PC-3 (cell line): ENCODE measurements around the gene CCNB3. TPM values are rescaled to one million over a fixed set of nuclear protein-coding genes. Genes with fewer than 3 reads are reported as not detected.

Source experiments
- ATAC-seq: fragments of 200-7000 bp; cut with Tn5 transposase; 2 replicates; pipeline ENCODE4 v1.9.1; 2020; ENCODE audit warnings: mild to moderate bottlenecking, moderate library complexity
- BruUV-seq: library from RNA; stranded (reverse); fragments of 400-500 nt; replicated peaks from 2 replicates; lab custom pipeline; 2021; lab: Mats Ljungman, UMichigan
- CTCF ChIA-PET: fragments of 300-600 bp; sonication (Branson Sonifier 250); formaldehyde crosslinking; loops from one replicate; lab custom pipeline; 2022; ENCODE audit warnings: antibody characterized with exemption; lab: Charles Lee
- POLR2A ChIA-PET: fragments of 300-600 bp; sonication (Branson Sonifier 250); formaldehyde crosslinking; loops from one replicate; lab custom pipeline; 2022; ENCODE audit warnings: antibody characterized with exemption; ENCODE audit not compliant: unreplicated experiment; lab: Charles Lee
- DNase-seq: peaks from one replicate; pipeline ENCODE4 v3.0.0-alpha.2; 2015
- H2AFZ ChIP-seq: fragments of 300-600 bp; sonication (generic); 2 replicates; pipeline ENCODE4 v1.6.0; 2016; ENCODE audit warnings: antibody characterized with exemption, low read length
- H3F3A ChIP-seq: fragments of 300-600 bp; sonication (generic); one replicate; pipeline ENCODE4 v1.6.0; 2017; ENCODE audit warnings: antibody characterized with exemption, low read length, control low read depth, mild to moderate bottlenecking; ENCODE audit not compliant: unreplicated experiment
- H3K27ac ChIP-seq: fragments of 300-600 bp; sonication (generic); 2 replicates; pipeline ENCODE4 v1.5.1; 2016; ENCODE audit warnings: mild to moderate bottlenecking, low read length
- H3K27me3 ChIP-seq: fragments of 300-600 bp; sonication (generic); 2 replicates; pipeline ENCODE4 v1.6.1; 2016; ENCODE audit warnings: low read length, mixed read lengths
- H3K36me3 ChIP-seq: fragments of 300-600 bp; sonication (generic); 2 replicates; pipeline ENCODE4 v1.6.1; 2016; ENCODE audit warnings: low read depth, mixed run types, low read length, mixed read lengths
- H3K4me1 ChIP-seq: fragments of 300-600 bp; sonication (generic); 2 replicates; pipeline ENCODE4 v1.5.1; 2016; ENCODE audit warnings: low read length; ENCODE audit not compliant: insufficient read depth
- H3K4me2 ChIP-seq: fragments of 300-600 bp; sonication (generic); 2 replicates; pipeline ENCODE4 v1.6.0; 2016; ENCODE audit warnings: low read length
- H3K4me3 ChIP-seq: fragments of 300-600 bp; sonication (generic); 2 replicates; pipeline ENCODE4 v1.5.1; 2016; ENCODE audit warnings: mild to moderate bottlenecking, low read length, mixed read lengths
- H3K79me2 ChIP-seq: fragments of 300-600 bp; sonication (generic); 2 replicates; pipeline ENCODE4 v1.6.1; 2017; ENCODE audit warnings: low read length, mixed read lengths
- H3K9ac ChIP-seq: fragments of 300-600 bp; sonication (generic); 2 replicates; pipeline ENCODE4 v1.6.0; 2016; ENCODE audit warnings: mild to moderate bottlenecking, low read length
- H3K9me2 ChIP-seq: fragments of 300-600 bp; sonication (generic); replicated peaks from 2 replicates; pipeline ENCODE4 v1.6.1; 2016; ENCODE audit warnings: mixed run types, low read length, mixed read lengths
- H3K9me3 ChIP-seq: fragments of 300-600 bp; sonication (generic); 2 replicates; pipeline ENCODE4 v1.6.1; 2016; ENCODE audit warnings: low read length, mixed read lengths
- H4K20me1 ChIP-seq: fragments of 300-600 bp; sonication (generic); 2 replicates; pipeline ENCODE4 v1.6.1; 2016; ENCODE audit warnings: low read length, mixed read lengths
- CTCF ChIP-seq: fragments of 300-600 bp; sonication (generic); conservative IDR thresholded peaks from 2 replicates; pipeline ENCODE4 v1.5.1; 2017; ENCODE audit warnings: antibody characterized with exemption, low read depth, mild to moderate bottlenecking, low read length
- EZH2 ChIP-seq: fragments of 300-600 bp; sonication (generic); IDR thresholded peaks from one replicate; pipeline ENCODE4 v1.6.1; 2017; ENCODE audit warnings: antibody characterized with exemption, mild to moderate bottlenecking, low read length; ENCODE audit not compliant: unreplicated experiment
- EZH2phosphoT487 ChIP-seq: fragments of 300-600 bp; sonication (generic); IDR thresholded peaks from 2 replicates; pipeline ENCODE4 v1.6.1; 2018; ENCODE audit warnings: mild to moderate bottlenecking, antibody characterized with exemption, low read length, borderline replicate concordance
- intact Hi-C: fragments of 100-400 bp; cut with micrococcal nuclease; formaldehyde crosslinking; loops from 2 replicates; pipeline ENCODE4 v1.9.0; 2023
- total RNA-seq: library from RNA; depleted of rRNA; stranded (reverse); fragments of >200 nt; gene quantifications from 2 replicates; pipeline ENCODE4 v1.2.3, GENCODE V29; 2014

Gene CCNB3
- total RNA-seq, 1 experiment from 2014 or later: 0.33 TPM

- DNase-seq: no peak
- Histone ChIP-seq H4K20me1 (no peaks in the 10 kb centered on the region), H3K4me1 (no peaks in the 10 kb centered on the region), H3K27me3 (no peaks in the 10 kb centered on the region; the same call in 1 of the 2 replicates), H3K4me2 (no peak overlapping the region), H3F3A (no peaks in the 10 kb centered on the region), H2AFZ (no peak overlapping the region), H3K4me3 (no peak overlapping the region), H3K9me2 (no peaks in the 10 kb centered on the region), H3K36me3 (no peaks in the 10 kb centered on the region), H3K79me2 (no peaks in the 10 kb centered on the region), H3K27ac (no peak overlapping the region), H3K9me3 (no peaks in the 10 kb centered on the region), H3K9ac (no peak overlapping the region)
- POLR2A ChIA-PET: no interaction called here
- CTCF ChIA-PET: no interaction called here
- ATAC-seq: no peak
- TF ChIP-seq CTCF (no peak), EZH2phosphoT487 (no peak), EZH2 (no peak)
- intact Hi-C loops: no loop called here
- BruUV-seq: no TSS peak
Measured at GRCh38 chrX:50381729-50382415, 177.3 kb downstream of the CCNB3 start.

DNA sequence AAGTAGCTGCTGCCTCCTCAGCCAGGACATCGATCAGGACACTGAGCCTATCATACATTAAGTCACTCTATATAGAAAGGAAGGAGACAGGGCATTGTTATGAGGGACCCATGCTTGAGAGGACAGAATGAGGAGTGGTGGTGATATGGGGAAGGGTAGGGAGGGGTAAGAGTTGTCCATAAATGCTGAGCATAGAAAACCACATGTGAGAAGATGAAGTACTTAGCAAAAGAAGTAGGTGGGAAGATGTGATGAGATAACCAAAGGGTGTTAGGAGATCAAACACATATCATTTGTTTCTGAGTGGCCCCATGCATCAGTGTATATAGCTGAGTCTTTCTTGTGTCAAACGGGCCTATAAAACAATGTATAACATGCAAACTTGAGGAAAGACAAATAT, 182.0 kb downstream of the CCNB3 start:
- H4K20me1 ChIP-seq: no peaks in the 10 kb centered on the region
- no peak overlapping the region for H3K4me3 ChIP-seq
- H3K4me1 ChIP-seq: no peaks in the 10 kb centered on the region
- ChIA-PET CTCF (no interaction called here), POLR2A (no interaction called here)
- no peak overlapping the region for H2AFZ ChIP-seq
- no peaks in the 10 kb centered on the region for H3K9me2 ChIP-seq
- H3K4me2 ChIP-seq: no peak overlapping the region
- TF ChIP-seq EZH2 (no peak), EZH2phosphoT487 (no peak), CTCF (no peak)
- H3K9me3 ChIP-seq: no peaks in the 10 kb centered on the region
- H3K27me3 ChIP-seq: no peaks in the 10 kb centered on the region
- H3K36me3 ChIP-seq: no peaks in the 10 kb centered on the region
- DNase-seq (no peak), ATAC-seq (no peak)
- intact Hi-C loops: no loop called here
- no peak overlapping the region for H3K27ac ChIP-seq
- H3K9ac ChIP-seq: no peak overlapping the region
- no peaks in the 10 kb centered on the region for H3F3A ChIP-seq
- no TSS peak for BruUV-seq
- H3K79me2 ChIP-seq: no peaks in the 10 kb centered on the region

- Histone ChIP-seq H3K9me3 (no peaks in the 10 kb centered on the region), H3K36me3 (no peaks in the 10 kb centered on the region), H3K9ac (no peak overlapping the region), H3K9me2 (no peaks in the 10 kb centered on the region), H3K79me2 (no peaks in the 10 kb centered on the region), H3K4me1 (no peaks in the 10 kb centered on the region), H3K4me2 (no peak overlapping the region), H3F3A (no peaks in the 10 kb centered on the region), H3K27ac (no peak overlapping the region), H4K20me1 (no peaks in the 10 kb centered on the region), H3K4me3 (no peak overlapping the region), H3K27me3 (no peaks in the 10 kb centered on the region), H2AFZ (no peak overlapping the region)
- BruUV-seq: no TSS peak
- intact Hi-C loops: no loop called here
- DNase-seq (no peak), ATAC-seq (no peak)
- ChIA-PET CTCF (no interaction called here), POLR2A (no interaction called here)
- TF ChIP-seq CTCF (no peak), EZH2 (no peak), EZH2phosphoT487 (no peak)
Measured at GRCh38 chrX:50393902-50394301, 189.3 kb downstream of the CCNB3 start.
